Measurements from ENCODE around the gene KCNK5.

GRCh38 chr6:39225946-39226437, 3.3 kb downstream of the KCNK5 start:
- no peak for TF ChIP-seq CTCF (IDR thresholded peaks at IDR 0.05)
- no peak for TF ChIP-seq RFX5 (IDR thresholded peaks at IDR 0.05)
- no peak for TF ChIP-seq SREBF2 (IDR thresholded peaks at IDR 0.05)
- no peak for TF ChIP-seq RAD21 (conservative IDR thresholded peaks at IDR 0.05 in 1 of 2, IDR thresholded peaks at IDR 0.05 in 1 of 2)
